H1 (cell line): ENCODE data around the gene KRT5. TPM values are rescaled to one million over a fixed set of nuclear protein-coding genes. Genes with fewer than 3 reads are reported as not detected.

ENCODE experiments used
- CTCF ChIA-PET: fragments of 300-600 bp; sonication (Branson Sonifier 250); formaldehyde crosslinking; loops from one replicate; lab custom pipeline; 2021; ENCODE audit not compliant: partially characterized antibody; lab: Charles Lee
- POLR2A ChIA-PET: fragments of 300-600 bp; sonication (Branson Sonifier 250); formaldehyde crosslinking; loops from one replicate; lab custom pipeline; 2021; ENCODE audit warnings: inconsistent platforms; ENCODE audit not compliant: partially characterized antibody; lab: Charles Lee
- DNase-seq, 2 experiments: peaks; one replicate each; pipeline versions ENCODE4 v3.0.0 to v3.0.0-alpha.2; 2010 to 2022; ENCODE audit warnings: low spot score in 2 of 2, low read depth in 1 of 2, mixed read lengths in 1 of 2
- FAIRE-seq: peaks from 2 replicates; lab custom pipeline; 2011; peaks lifted over from hg19 to GRCh38; lab: Jason Lieb, UNC
- H2AFZ ChIP-seq: 2 replicates; pipeline ENCODE4 v1.8.1; 2012; ENCODE audit warnings: low read length, inconsistent platforms
- H2AK5ac ChIP-seq: 2 replicates; pipeline ENCODE4 v1.6.1; 2013; ENCODE audit warnings: low read depth, low read length
- H2BK120ac ChIP-seq: replicated peaks from 2 replicates; pipeline ENCODE3; 2013; ENCODE audit warnings: low read depth, low read length, inconsistent platforms
- H2BK12ac ChIP-seq: 2 replicates; pipeline ENCODE4 v1.6.1; 2013; ENCODE audit warnings: low read depth, low read length
- H2BK15ac ChIP-seq: 2 replicates; pipeline ENCODE4 v1.6.1; 2013; ENCODE audit warnings: low read length
- H2BK20ac ChIP-seq: 2 replicates; pipeline ENCODE4 v1.6.1; 2013; ENCODE audit warnings: low read length
- H2BK5ac ChIP-seq: 2 replicates; pipeline ENCODE4 v1.6.1; 2013; ENCODE audit warnings: low read depth, low read length
- H3K14ac ChIP-seq: 2 replicates; pipeline ENCODE4 v1.6.1; 2013; ENCODE audit warnings: inconsistent platforms; ENCODE audit not compliant: insufficient read length
- H3K18ac ChIP-seq: 2 replicates; pipeline ENCODE4 v1.6.1; 2013; ENCODE audit warnings: low read length; ENCODE audit errors: extremely low read depth
- H3K23ac ChIP-seq: 2 replicates; pipeline ENCODE4 v1.6.1; 2013; ENCODE audit warnings: inconsistent platforms; ENCODE audit not compliant: insufficient read length
- H3K23me2 ChIP-seq: 2 replicates; pipeline ENCODE4 v1.6.1; 2013; ENCODE audit warnings: low read depth, low read length
- H3K27ac ChIP-seq: 2 replicates; pipeline ENCODE4 v1.6.1; 2011; ENCODE audit warnings: low read depth, low read length, inconsistent platforms
- H3K27me3 ChIP-seq, 4 experiments: replicated peaks in 1 of 4; 1 replicate in 1 of 4; 2 replicates in 3 of 4; pipeline versions ENCODE4 v1.6.1 to v1.8.1; 2011 to 2013; ENCODE audit warnings: low read length in 3 of 4, mild to moderate bottlenecking in 3 of 4, inconsistent platforms in 2 of 4, mixed read lengths in 2 of 4, moderate library complexity in 1 of 4; ENCODE audit not compliant: control insufficient read depth in 3 of 4, insufficient read depth in 3 of 4; ENCODE audit errors: extremely low read depth in 1 of 4
- H3K36me3 ChIP-seq, 4 experiments: 2 replicates each; pipeline versions ENCODE4 v1.6.1 to v1.8.1; 2011 to 2013; ENCODE audit warnings: mild to moderate bottlenecking in 4 of 4, low read length in 3 of 4, moderate library complexity in 2 of 4, control low read depth in 1 of 4, inconsistent platforms in 1 of 4; ENCODE audit not compliant: insufficient read depth in 4 of 4, control insufficient read depth in 2 of 4
- H3K4ac ChIP-seq: replicated peaks from 2 replicates; pipeline ENCODE3; 2013; ENCODE audit warnings: low read length, low read depth, mixed read lengths, inconsistent platforms; ENCODE audit not compliant: insufficient read length
- H3K4me1 ChIP-seq, 4 experiments: replicated peaks in 1 of 4; 1 replicate in 1 of 4; 2 replicates in 3 of 4; pipeline versions ENCODE4 v1.6.1 to v1.8.1; 2011 to 2013; ENCODE audit warnings: low read length in 3 of 4, inconsistent platforms in 2 of 4, mixed read lengths in 1 of 4; ENCODE audit not compliant: insufficient read depth in 4 of 4, control insufficient read depth in 3 of 4
- H3K4me2 ChIP-seq, 2 experiments: 2 replicates each; pipeline versions ENCODE4 v1.6.1 to v1.8.1; 2011 to 2013; ENCODE audit warnings: low read depth in 2 of 2, low read length in 2 of 2, control low read depth in 1 of 2, inconsistent platforms in 1 of 2, mild to moderate bottlenecking in 1 of 2; ENCODE audit not compliant: insufficient read depth in 1 of 2
- H3K4me3 ChIP-seq, 4 experiments: fragments of 200-600, 300-600 bp in 1 of 4; sonication (generic), shearing (Covaris generic), sonication (Bioruptor Twin) in 1 of 4; 2 replicates each; pipeline versions ENCODE4 v1.5.1 to v1.8.1; 2011 to 2016; ENCODE audit warnings: low read length in 4 of 4, low read depth in 3 of 4, control low read depth in 2 of 4, inconsistent platforms in 2 of 4, mild to moderate bottlenecking in 2 of 4, mixed read lengths in 1 of 4, moderate library complexity in 1 of 4; ENCODE audit not compliant: insufficient read depth in 2 of 4; ENCODE audit errors: extremely low read depth in 1 of 4
- H3K56ac ChIP-seq: replicated peaks from 2 replicates; pipeline ENCODE3; 2013; ENCODE audit warnings: low read depth, mild to moderate bottlenecking, mixed read lengths, low read length, inconsistent platforms; ENCODE audit not compliant: insufficient read length
- H3K79me1 ChIP-seq: 2 replicates; pipeline ENCODE4 v1.6.1; 2013; ENCODE audit warnings: low read depth, low read length, control low read depth
- H3K79me2 ChIP-seq, 2 experiments: 2 replicates each; pipeline versions ENCODE4 v1.6.1 to v1.8.1; 2012 to 2013; ENCODE audit warnings: low read length in 2 of 2, mild to moderate bottlenecking in 2 of 2, inconsistent platforms in 1 of 2; ENCODE audit not compliant: insufficient read depth in 2 of 2, control insufficient read depth in 1 of 2
- H3K9ac ChIP-seq, 4 experiments: replicated peaks in 1 of 4; 1 replicate in 1 of 4; 2 replicates in 3 of 4; pipeline versions ENCODE4 v1.6.1 to v1.8.1; 2011 to 2013; ENCODE audit warnings: low read depth in 3 of 4, low read length in 3 of 4, control low read depth in 2 of 4, mild to moderate bottlenecking in 2 of 4, moderate library complexity in 2 of 4, inconsistent platforms in 1 of 4; ENCODE audit errors: extremely low read depth in 1 of 4
- H3K9me3 ChIP-seq, 2 experiments: 2 replicates each; pipeline versions ENCODE4 v1.6.1 to v1.8.1; 2012 to 2013; ENCODE audit warnings: mild to moderate bottlenecking in 2 of 2, moderate library complexity in 2 of 2, control low read depth in 1 of 2, inconsistent platforms in 1 of 2, low read depth in 1 of 2, low read length in 1 of 2, mixed read lengths in 1 of 2; ENCODE audit not compliant: insufficient read depth in 2 of 2
- H4K20me1 ChIP-seq, 2 experiments: replicated peaks in 1 of 2; 2 replicates each; pipeline versions ENCODE3 to v1.8.1; 2011 to 2013; ENCODE audit warnings: inconsistent platforms in 2 of 2, low read length in 2 of 2, mild to moderate bottlenecking in 1 of 2; ENCODE audit not compliant: insufficient read depth in 2 of 2, control insufficient read depth in 1 of 2
- H4K5ac ChIP-seq: 2 replicates; pipeline ENCODE4 v1.6.1; 2013; ENCODE audit warnings: low read length, low read depth, mixed read lengths, inconsistent platforms; ENCODE audit not compliant: insufficient read length
- H4K8ac ChIP-seq: 2 replicates; pipeline ENCODE4 v1.8.0; 2013; ENCODE audit warnings: mild to moderate bottlenecking, moderate library complexity, low read length, inconsistent platforms; ENCODE audit not compliant: insufficient read depth; ENCODE audit errors: extremely low read depth
- H4K91ac ChIP-seq: replicated peaks from 2 replicates; pipeline ENCODE3; 2013; ENCODE audit warnings: low read length, mixed read lengths, inconsistent platforms; ENCODE audit not compliant: insufficient read length
- ASH2L ChIP-seq: fragments of 200-600, 300-600 bp; sonication (generic); IDR thresholded peaks from one replicate; pipeline ENCODE4 v1.7.1; 2017; ENCODE audit warnings: low read length
- BRCA1 ChIP-seq: IDR thresholded peaks from 2 replicates; pipeline ENCODE4 v1.6.1; 2012; ENCODE audit warnings: low read depth, low read length, improper control_type of control experiment
- EZH2 ChIP-seq: fragments of 200-600 bp; sonication (generic); IDR thresholded peaks from 2 replicates; pipeline ENCODE4 v1.7.1; 2012; ENCODE audit warnings: low read depth, mild to moderate bottlenecking, moderate library complexity, low read length, inconsistent platforms; ENCODE audit not compliant: severe bottlenecking
- GTF2F1 ChIP-seq: IDR thresholded peaks from 2 replicates; pipeline ENCODE4 v1.6.1; 2012; ENCODE audit warnings: low read depth, low read length, improper control_type of control experiment, borderline replicate concordance
- HDAC2 ChIP-seq, 2 experiments: fragments of 300-600 bp in 1 of 2; sonication (generic) in 1 of 2; IDR thresholded peaks; 2 replicates each; pipeline ENCODE4 v1.6.1; 2011 to 2012; ENCODE audit warnings: low read depth in 2 of 2, low read length in 2 of 2, mild to moderate bottlenecking in 2 of 2, moderate library complexity in 2 of 2, borderline replicate concordance in 1 of 2, inconsistent platforms in 1 of 2
- JUND ChIP-seq: IDR thresholded peaks from 2 replicates; pipeline ENCODE4 v1.6.1; 2011; ENCODE audit warnings: mild to moderate bottlenecking, improper control_type of control experiment, low read length
- KDM1A ChIP-seq: fragments of 200-600, 300-600 bp; sonication (generic); IDR thresholded peaks from 2 replicates; pipeline ENCODE4 v1.7.1; 2016; ENCODE audit warnings: mild to moderate bottlenecking, low read length, borderline replicate concordance
- RAD21 ChIP-seq, 2 experiments: IDR thresholded peaks in 1 of 2; conservative IDR thresholded peaks in 1 of 2; 2 replicates each; pipeline ENCODE4 v1.6.1; 2011; ENCODE audit warnings: low read depth in 2 of 2, low read length in 2 of 2, improper control_type of control experiment in 1 of 2, inconsistent platforms in 1 of 2, mild to moderate bottlenecking in 1 of 2, moderate library complexity in 1 of 2
- RFX5 ChIP-seq: IDR thresholded peaks from 2 replicates; pipeline ENCODE4 v1.6.1; 2011; ENCODE audit warnings: low read depth, low read length, improper control_type of control experiment, borderline replicate concordance
- TAF7 ChIP-seq: optimal IDR thresholded peaks from 2 replicates; pipeline ENCODE3; 2011; ENCODE audit warnings: low read depth, mild to moderate bottlenecking, inconsistent platforms, low read length, moderate library complexity, borderline replicate concordance
- WGBS, 2 experiments: shearing (Covaris generic) in 1 of 2; methylation state at CpG; one replicate each; pipeline versions ENCODE4 v1.1.6 to v1.1.7; 2013 to 2015; ENCODE audit warnings: low lambda C conversion rate in 2 of 2, mixed read lengths in 2 of 2, inconsistent platforms in 1 of 2, low coverage in 1 of 2, missing lambda C conversion rate in 1 of 2; ENCODE audit not compliant: insufficient replicate concordance in 2 of 2, insufficient coverage in 1 of 2, insufficient read length in 1 of 2; ENCODE audit errors: extremely low coverage in 1 of 2, missing lambda C conversion rate in 1 of 2; 5-methylcytosine and 5-hydroxymethylcytosine counted together
- polyA plus RNA-seq, 7 experiments: library from polyadenylated mRNA; depleted of rRNA in 3 of 7; stranded (reverse) in 5 of 7; unstranded in 2 of 7; fragments of >200 nt in 5 of 7; fragments of 200-250 nt in 2 of 7; gene quantifications; 1 replicate in 5 of 7; 2 replicates in 1 of 7; 4 replicates in 1 of 7; pipeline versions ENCODE4 v1.2.1 to v1.2.3, GENCODE V29; 2011 to 2013; ENCODE audit warnings: missing spikeins in 2 of 7, mixed read lengths in 2 of 7
- total RNA-seq: library from RNA; stranded (reverse); fragmentation: NEBNext Ultra II Directional; extraction: Animal tissue kit (Norgen Biotek cat#: 25700); gene quantifications from 2 replicates; pipeline ENCODE4 v1.2.1, GENCODE V29; 2021

KRT5 gene
- total and polyA plus RNA-seq, 2 of the 8 experiments (the other 6 are each of a cell fraction or from before 2014, with no cell fraction given), result 0.18 TPM; not detected in 1

DNA sequence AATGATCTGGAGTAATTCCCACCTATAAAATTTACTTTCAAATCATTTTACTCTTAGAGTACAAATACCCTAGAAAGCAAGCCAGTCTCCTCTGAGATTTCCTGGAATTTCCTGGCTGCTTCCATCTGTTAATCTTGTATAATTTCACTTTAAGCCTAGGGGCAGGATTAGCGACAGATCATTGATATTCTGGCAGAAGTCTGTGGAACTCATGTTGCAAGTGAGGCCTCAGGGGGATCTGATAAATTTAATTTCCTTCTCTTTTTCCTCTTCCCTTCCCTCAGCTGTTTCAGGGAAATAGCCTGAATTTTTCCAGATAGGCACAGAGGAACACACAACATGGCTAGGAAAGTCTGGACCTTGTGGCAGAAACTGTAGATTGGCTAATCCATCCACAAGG, 21.2 kb downstream of the KRT5 start:
- Histone ChIP-seq H3K4me2 (no peak overlapping the region), H2AFZ (no peak overlapping the region), H2BK120ac (no peak overlapping the region), H3K9me3 (no peaks in the 10 kb centered on the region), H3K4me3 (no peak overlapping the region), H4K20me1 (no peaks in the 10 kb centered on the region), H3K9ac (no peak overlapping the region), H2AK5ac (no peak overlapping the region), H3K14ac (no peak overlapping the region)
- TF ChIP-seq KDM1A (no peak), JUND (no peak), RFX5 (no peak), GTF2F1 (no peak), EZH2 (no peak), BRCA1 (no peak), ASH2L (no peak), RAD21 (IDR thresholded peaks at IDR 0.05 in 1 of 2, conservative IDR thresholded peaks at IDR 0.05 in 1 of 2; ENCODE audit: low read depth in 2 of 2, low read length in 2 of 2) (no peak), HDAC2 (IDR thresholded peaks at IDR 0.05; ENCODE audit: borderline replicate concordance in 1 of 2, low read depth in 2 of 2, low read length in 2 of 2) (no peak), TAF7 (no peak)
- TF ChIP-seq, all 59 proteins: peak for 0
- Histone ChIP-seq H4K8ac (no peak overlapping the region), H3K4me1 (peaks cover 5 to 10% (median 8%) of the 10 kb centered on the region in 4 experiments; a peak in 6 of 7 replicates), H3K4ac (no peak overlapping the region), H3K18ac (no peak overlapping the region), H3K23ac (no peak overlapping the region), H2BK15ac (no peak overlapping the region), H2BK12ac (no peak overlapping the region), H3K27ac (no peak overlapping the region), H2BK20ac (no peak overlapping the region), H3K27me3 (no peaks in the 10 kb centered on the region; a peak in 1 of 7 replicates), H3K36me3 (no peaks in the 10 kb centered on the region), H3K79me2 (no peaks in the 10 kb centered on the region), H2BK5ac (no peak overlapping the region), H4K91ac (no peak overlapping the region), H3K23me2 (no peaks in the 10 kb centered on the region; the same call in 1 of the 2 replicates), H4K5ac (no peak overlapping the region), H3K56ac (no peak overlapping the region), H3K79me1 (no peaks in the 10 kb centered on the region)
- WGBS, 2 experiments, result 67% methylated on average over 1 of the region's 1 CpG; no CpG with 5 or more reads in 1 of the 2 experiments
- DNase-seq, result no peak
- POLR2A ChIA-PET, result no interaction called here
- FAIRE-seq, result no peak
- CTCF ChIA-PET, result interaction anchor here (0.9 to 3.1 kb wide), 2 partner anchors 45 to 103 kb away, joined by 3 to 20 read pairs; no protein-coding TSS in a partner anchor
